HUES48 (cell line): ENCODE data around the gene SLC35B1.

Experiments
- H3K27ac ChIP-seq: one replicate; pipeline ENCODE4 v1.7.0; 2013; ENCODE audit warnings: low read depth, low read length, inconsistent platforms
- H3K27me3 ChIP-seq: 2 replicates; pipeline ENCODE4 v1.6.1; 2013; ENCODE audit warnings: mild to moderate bottlenecking, low read length; ENCODE audit not compliant: control insufficient read depth, insufficient read depth
- H3K36me3 ChIP-seq: 2 replicates; pipeline ENCODE4 v1.6.1; 2013; ENCODE audit warnings: low read length; ENCODE audit not compliant: control insufficient read depth, insufficient read depth
- H3K4me1 ChIP-seq: 2 replicates; pipeline ENCODE4 v1.6.1; 2013; ENCODE audit warnings: mild to moderate bottlenecking, low read length; ENCODE audit not compliant: control insufficient read depth, insufficient read depth
- H3K4me3 ChIP-seq: 2 replicates; pipeline ENCODE4 v1.5.1; 2013; ENCODE audit warnings: mild to moderate bottlenecking, low read depth, low read length
- H3K9ac ChIP-seq: 2 replicates; pipeline ENCODE4 v1.6.1; 2013; ENCODE audit warnings: mild to moderate bottlenecking, low read depth, low read length, moderate library complexity
- H3K9me3 ChIP-seq: 2 replicates; pipeline ENCODE4 v1.6.1; 2013; ENCODE audit warnings: low read length; ENCODE audit not compliant: control insufficient read depth, insufficient read depth

The SLC35B1 gene

GRCh38 chr17:49716668-49717364 is 9.1 kb upstream of the SLC35B1 start:
- H3K27ac ChIP-seq = no peak overlapping the region
- H3K9me3 ChIP-seq = no peaks in the 10 kb centered on the region
- no peak overlapping the region for H3K9ac ChIP-seq
- H3K36me3 ChIP-seq = peaks cover 76% of the 10 kb centered on the region
- H3K4me1 ChIP-seq = no peaks in the 10 kb centered on the region
- H3K27me3 ChIP-seq = no peaks in the 10 kb centered on the region
- no peak overlapping the region for H3K4me3 ChIP-seq

GRCh38 chr17:49715717-49716279 is 8.0 kb upstream of the SLC35B1 start:
- Histone ChIP-seq H3K27me3 (no peaks in the 10 kb centered on the region), H3K9me3 (no peaks in the 10 kb centered on the region), H3K27ac (no peak overlapping the region), H3K4me1 (no peaks in the 10 kb centered on the region), H3K36me3 (peaks cover 72% of the 10 kb centered on the region), H3K9ac (no peak overlapping the region), H3K4me3 (no peak overlapping the region)

- no peak overlapping the region for H3K9ac ChIP-seq
- H3K27me3 ChIP-seq = no peaks in the 10 kb centered on the region
- H3K36me3 ChIP-seq = peaks cover 69% of the 10 kb centered on the region
- no peaks in the 10 kb centered on the region for H3K4me1 ChIP-seq
- H3K27ac ChIP-seq = no peak overlapping the region
- no peak overlapping the region for H3K4me3 ChIP-seq
- no peaks in the 10 kb centered on the region for H3K9me3 ChIP-seq
Measured at GRCh38 chr17:49715216-49715615, 7.5 kb upstream of the SLC35B1 start.

- H3K9ac ChIP-seq = no peak overlapping the region
- no peaks in the 10 kb centered on the region for H3K9me3 ChIP-seq
- peak overlapping the region; percentile 12; the same call in 1 of the 2 replicates for H3K4me3 ChIP-seq
- peaks cover 39% of the 10 kb centered on the region for H3K36me3 ChIP-seq
- no peak overlapping the region for H3K27ac ChIP-seq
- peaks cover 5% of the 10 kb centered on the region; the same call in 1 of the 2 replicates for H3K4me1 ChIP-seq
- no peaks in the 10 kb centered on the region for H3K27me3 ChIP-seq
Measured at GRCh38 chr17:49708515-49709183, 885 bp upstream of the SLC35B1 start.

- Histone ChIP-seq H3K36me3 (peaks cover 46% of the 10 kb centered on the region), H3K9me3 (no peaks in the 10 kb centered on the region), H3K4me1 (peaks cover 5% of the 10 kb centered on the region; the same call in 1 of the 2 replicates), H3K27me3 (no peaks in the 10 kb centered on the region), H3K27ac (peak overlapping the region; percentile 98), H3K4me3 (peak overlapping the region; percentile 92), H3K9ac (peak overlapping the region; percentile 97)
Measured at GRCh38 chr17:49707246-49707607, 537 bp downstream of the SLC35B1 start.

GRCh38 chr17:49705254-49705653 is 2.5 kb downstream of the SLC35B1 start:
- Histone ChIP-seq H3K4me3 (no peak overlapping the region), H3K27ac (no peak overlapping the region), H3K9me3 (no peaks in the 10 kb centered on the region), H3K36me3 (peaks cover 57% of the 10 kb centered on the region), H3K9ac (no peak overlapping the region), H3K4me1 (peaks cover 5% of the 10 kb centered on the region; the same call in 1 of the 2 replicates), H3K27me3 (no peaks in the 10 kb centered on the region)

- no peaks in the 10 kb centered on the region for H3K27me3 ChIP-seq
- H3K36me3 ChIP-seq = peaks cover 60% of the 10 kb centered on the region
- H3K9ac ChIP-seq = no peak overlapping the region
- H3K9me3 ChIP-seq = no peaks in the 10 kb centered on the region
- no peak overlapping the region for H3K27ac ChIP-seq
- H3K4me3 ChIP-seq = no peak overlapping the region
- peaks cover 5% of the 10 kb centered on the region; the same call in 1 of the 2 replicates for H3K4me1 ChIP-seq
Measured at GRCh38 chr17:49703557-49704277, 4.0 kb downstream of the SLC35B1 start.

GRCh38 chr17:49700960-49701359 is 6.8 kb downstream of the SLC35B1 start:
- Histone ChIP-seq H3K4me3 (no peak overlapping the region), H3K4me1 (no peaks in the 10 kb centered on the region), H3K27me3 (no peaks in the 10 kb centered on the region), H3K9ac (no peak overlapping the region), H3K9me3 (no peaks in the 10 kb centered on the region), H3K27ac (no peak overlapping the region), H3K36me3 (peaks cover 58% of the 10 kb centered on the region)

- Histone ChIP-seq H3K27ac (no peak overlapping the region), H3K4me3 (no peak overlapping the region), H3K36me3 (peaks cover 49% of the 10 kb centered on the region), H3K4me1 (0 out of 2 replicates have a peak, but pooled peaks cover 3% of the 10 kb centered on the region), H3K9me3 (no peaks in the 10 kb centered on the region), H3K27me3 (no peaks in the 10 kb centered on the region), H3K9ac (no peak overlapping the region)
Measured at GRCh38 chr17:49699966-49700575, 7.7 kb downstream of the SLC35B1 start.

GRCh38 chr17:49698005-49698404 is 9.8 kb downstream of the SLC35B1 start:
- Histone ChIP-seq H3K9me3 (no peaks in the 10 kb centered on the region), H3K4me1 (0 out of 2 replicates have a peak, but pooled peaks cover 5% of the 10 kb centered on the region), H3K27me3 (no peaks in the 10 kb centered on the region), H3K36me3 (peaks cover 30% of the 10 kb centered on the region), H3K27ac (no peak overlapping the region), H3K9ac (no peak overlapping the region), H3K4me3 (no peak overlapping the region)
